GM19240 (cell line): ENCODE results near the gene GIPC2.
"Not testable (repeated sequence)": the region's sequence is repeated elsewhere in the genome, so short reads cannot be mapped to it uniquely, and the experiment has no call there.

Source experiments
- DNase-seq: peaks from one replicate; pipeline ENCODE4 v3.0.0; 2011; ENCODE audit warnings: low spot score; ENCODE audit not compliant: insufficient read length

Gene GIPC2

GRCh38 chr1:78093560-78093959 is 47.8 kb downstream of the GIPC2 start:
- no peak for DNase-seq

- DNase-seq = no peak
Observed at GRCh38 chr1:78094639-78095038, 48.9 kb downstream of the GIPC2 start.

GRCh38 chr1:78095593-78095992 is 49.8 kb downstream of the GIPC2 start:
- DNase-seq = no peak

- no peak for DNase-seq
Observed at GRCh38 chr1:78096017-78096416, 50.3 kb downstream of the GIPC2 start.

- DNase-seq = no peak
Observed at GRCh38 chr1:78096976-78097375, 51.2 kb downstream of the GIPC2 start.

GRCh38 chr1:78101051-78101450 is 55.3 kb downstream of the GIPC2 start:
- DNase-seq = no peak

- no peak for DNase-seq
Observed at GRCh38 chr1:78101514-78101913, 55.7 kb downstream of the GIPC2 start.

- no peak for DNase-seq
Observed at GRCh38 chr1:78102082-78102481, 56.3 kb downstream of the GIPC2 start.

GRCh38 chr1:78102916-78103315 is 57.1 kb downstream of the GIPC2 start:
- DNase-seq = no peak

- no peak for DNase-seq
Observed at GRCh38 chr1:78104322-78104721, 58.6 kb downstream of the GIPC2 start.

GRCh38 chr1:78109659-78110058 is 63.9 kb downstream of the GIPC2 start:
- DNase-seq = not testable (repeated sequence)

GRCh38 chr1:78113156-78113916 is 67.6 kb downstream of the GIPC2 start:
- DNase-seq = no peak

- DNase-seq = peak; percentile 25
Observed at GRCh38 chr1:78114034-78114956, 68.5 kb downstream of the GIPC2 start.

GRCh38 chr1:78120485-78120884 is 74.7 kb downstream of the GIPC2 start:
- not testable (repeated sequence) for DNase-seq

- no peak for DNase-seq
Observed at GRCh38 chr1:78121710-78122109, 75.9 kb downstream of the GIPC2 start.

- DNase-seq = no peak
Observed at GRCh38 chr1:78122389-78122788, 76.6 kb downstream of the GIPC2 start.

- no peak for DNase-seq
Observed at GRCh38 chr1:78126506-78126905, 80.7 kb downstream of the GIPC2 start.

GRCh38 chr1:78132174-78132947 is 86.6 kb downstream of the GIPC2 start:
- DNase-seq = no peak

GRCh38 chr1:78132948-78133322 is 87.2 kb downstream of the GIPC2 start:
- DNase-seq = no peak

- no peak for DNase-seq
Observed at GRCh38 chr1:78136680-78137079, 90.9 kb downstream of the GIPC2 start.

- no peak for DNase-seq
Observed at GRCh38 chr1:78141531-78142231, 95.9 kb downstream of the GIPC2 start.
